Peyer's patch (tissue), 4 donors: ENCODE results near the gene CAPS.

Source experiments
- CTCF ChIP-seq, 6 experiments: fragments of 450-650 bp in 4 of 6; fragments of 200-600 bp in 2 of 6; sonication (generic) in 1 of 6; IDR thresholded peaks; one replicate each; pipeline ENCODE4 v1.5.1; 2017 to 2019; ENCODE audit warnings: antibody characterized with exemption in 6 of 6, mild to moderate bottlenecking in 3 of 6, moderate library complexity in 1 of 6
- POLR2A ChIP-seq, 2 donors: fragments of 450-650 bp; IDR thresholded peaks; one replicate each; pipeline ENCODE4 v1.5.1; 2017; ENCODE audit warnings: antibody characterized with exemption in 2 of 2, mild to moderate bottlenecking in 2 of 2, moderate library complexity in 2 of 2

GRCh38 chr19:5907241-5907640 lies 6.8 kb upstream of the CAPS start:
- TF ChIP-seq CTCF (IDR thresholded peaks at IDR 0.05): no peak
- TF ChIP-seq POLR2A (IDR thresholded peaks at IDR 0.05): no peak
